Stimulated activated naive B cell treated with anti-CD40 and anti-IgM and Interleukin-4, amounts not matched to agents 10 μg/mL and 1 μg/mL and 100 μg/mL, for 72 hours (primary cell): Measurements from ENCODE around the gene NEK9.

Experiments
- ATAC-seq, 2 donors: fragments of 150-1000 bp; cut with Tn5 transposase; replicated peaks; 2 replicates each; pipeline ENCODE4 v1.10.0; 2021; ENCODE audit warnings: moderate library complexity in 1 of 2
- DNase-seq: peaks from one replicate; pipeline ENCODE4 v3.0.0; 2021
- H3K27ac Mint-ChIP-seq: one replicate; pipeline ENCODE4 v1.8.0; 2022; ENCODE audit warnings: mild to moderate bottlenecking, mixed read lengths
- H3K27me3 Mint-ChIP-seq, 2 donors: one replicate each; pipeline ENCODE4 v1.8.0; 2022; ENCODE audit warnings: mixed read lengths in 2 of 2
- H3K36me3 Mint-ChIP-seq, 2 donors: one replicate each; pipeline ENCODE4 v1.8.0; 2022; ENCODE audit warnings: mixed read lengths in 2 of 2, mild to moderate bottlenecking in 1 of 2
- H3K4me1 Mint-ChIP-seq, 2 donors: one replicate each; pipeline ENCODE4 v1.8.0; 2022; ENCODE audit warnings: mixed read lengths in 2 of 2, mild to moderate bottlenecking in 1 of 2
- H3K4me3 Mint-ChIP-seq, 2 donors: one replicate each; pipeline ENCODE4 v1.8.0; 2022; ENCODE audit warnings: mild to moderate bottlenecking in 2 of 2, mixed read lengths in 2 of 2, moderate library complexity in 1 of 2
- H3K9me3 Mint-ChIP-seq, 2 donors: one replicate each; pipeline ENCODE4 v1.8.0; 2022; ENCODE audit warnings: mixed read lengths in 2 of 2, mild to moderate bottlenecking in 1 of 2

Gene NEK9

GRCh38 chr14:75126679-75127473 lies at the start of gene NEK9:
Gene NEK9 (minus strand): TSS chr14:75127048. CDS start chr14:75126921, 127 bp downstream.
- H3K27ac Mint-ChIP-seq = peak within 1 kb of the TSS; percentile 99
- no peaks in the 10 kb centered on the region for H3K9me3 Mint-ChIP-seq
- peak; percentile 95 to 96 for ATAC-seq
- H3K36me3 Mint-ChIP-seq = peaks cover 11 to 20% of the 10 kb centered on the region in 2 donors
- no peaks in the 10 kb centered on the region for H3K27me3 Mint-ChIP-seq
- H3K4me3 Mint-ChIP-seq = peak within 1 kb of the TSS; percentile 94
- peak; percentile 90 for DNase-seq
- peaks cover 25 to 38% of the 10 kb centered on the region in 2 donors for H3K4me1 Mint-ChIP-seq

DNA sequence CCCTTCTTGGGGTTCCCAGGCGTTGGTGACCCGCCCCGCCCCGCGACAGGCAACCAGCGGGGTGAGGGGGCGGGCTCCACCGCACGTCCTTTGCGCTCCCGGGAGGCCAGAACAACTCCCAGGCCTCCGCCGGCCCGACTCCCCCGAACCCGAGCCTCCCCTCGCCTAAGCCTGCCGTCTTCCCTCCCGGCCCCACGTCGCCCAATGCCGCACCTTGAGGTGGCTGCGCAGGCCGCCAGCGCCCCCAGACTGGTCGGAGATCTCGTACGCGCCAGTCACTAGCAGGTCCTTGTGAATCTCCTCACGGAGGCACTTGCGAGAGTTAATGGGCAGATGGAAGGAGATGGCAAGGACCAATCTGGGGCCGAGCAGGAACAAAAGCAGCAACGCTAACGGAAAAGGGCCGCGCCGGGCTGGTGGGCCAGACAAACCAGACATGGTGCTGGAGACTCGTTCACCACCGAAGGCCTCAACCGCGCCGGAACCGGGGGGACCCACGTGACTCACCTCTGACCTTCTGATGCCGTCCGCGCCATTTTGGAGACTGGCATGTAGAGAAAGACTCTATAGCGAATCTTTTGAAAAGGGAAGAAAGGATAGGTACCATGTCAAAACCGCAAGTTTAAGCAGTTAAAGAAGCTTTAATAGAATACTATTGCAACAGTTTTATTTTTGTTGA lies 49.4 kb upstream of the NEK9 start, which contains the start of gene TMED10:
Gene TMED10, minus strand, starts transcription at position 471 of the 679 bp plus-strand sequence. Its CDS starts 33 bp downstream, at position 438.
- Mint-ChIP-seq H3K36me3 (peaks cover 4 to 10% of the 10 kb centered on the region in 2 donors), H3K4me3 (peak within 1 kb of the TSS; percentile 95 to 97), H3K27ac (peak within 1 kb of the TSS; percentile 99), H3K27me3 (no peaks in the 10 kb centered on the region), H3K9me3 (no peaks in the 10 kb centered on the region), H3K4me1 (peaks cover 18 to 36% of the 10 kb centered on the region in 2 donors)
- DNase-seq (peak; percentile 82), ATAC-seq (peak; percentile 86)

DNA sequence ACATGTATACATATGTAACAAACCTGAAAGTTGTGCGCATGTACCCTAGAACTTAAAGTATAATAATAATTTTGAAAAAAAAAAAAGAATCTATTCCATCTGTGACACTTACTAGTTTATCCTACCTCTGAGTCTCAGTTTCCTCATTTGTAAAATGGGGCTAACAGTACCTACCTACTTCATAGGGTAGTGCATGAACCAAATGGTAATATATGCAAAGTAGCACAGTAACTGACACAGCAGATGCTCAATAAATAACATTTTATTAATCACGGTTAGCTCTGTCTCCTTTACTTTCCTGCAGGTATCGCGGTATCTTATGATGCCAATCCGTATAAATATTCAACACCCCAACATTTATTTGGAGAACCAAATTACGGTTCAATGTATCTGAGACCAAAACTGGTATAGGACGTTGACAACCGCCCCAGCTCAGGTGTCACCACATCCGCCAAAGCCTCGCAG lies 48.9 kb upstream of the NEK9 start:
- Mint-ChIP-seq H3K36me3 (peaks cover 9 to 12% of the 10 kb centered on the region in 2 donors), H3K27ac (peak overlapping the region; percentile 99), H3K9me3 (no peaks in the 10 kb centered on the region), H3K4me1 (peaks cover 22 to 42% of the 10 kb centered on the region in 2 donors), H3K4me3 (peak overlapping the region; percentile 95 to 97), H3K27me3 (no peaks in the 10 kb centered on the region)
- ATAC-seq (peak; percentile 15 to 22), DNase-seq (no peak)

GRCh38 chr14:75174066-75174465 lies 47.2 kb upstream of the NEK9 start:
- H3K4me1 Mint-ChIP-seq = peaks cover 32 to 55% of the 10 kb centered on the region in 2 donors
- peak overlapping the region; percentile 55 to 66 for H3K4me3 Mint-ChIP-seq

GRCh38 chr14:75170772-75171171 lies 43.9 kb upstream of the NEK9 start:
- DNase-seq (no peak), ATAC-seq (no peak)
- Mint-ChIP-seq H3K4me3 (no peak overlapping the region), H3K9me3 (no peaks in the 10 kb centered on the region), H3K27me3 (no peaks in the 10 kb centered on the region), H3K4me1 (peaks cover 47 to 78% of the 10 kb centered on the region in 2 donors), H3K27ac (peak overlapping the region; percentile 1), H3K36me3 (peaks cover 18 to 21% of the 10 kb centered on the region in 2 donors)

More at GRCh38 chr14:75174066-75174465, 47.2 kb upstream of the NEK9 start:
- DNase-seq = no peak
- no peak for ATAC-seq
- Mint-ChIP-seq H3K9me3 (no peaks in the 10 kb centered on the region), H3K27me3 (no peaks in the 10 kb centered on the region), H3K36me3 (peaks cover 13 to 16% of the 10 kb centered on the region in 2 donors), H3K27ac (peak overlapping the region; percentile 87)

GRCh38 chr14:75168586-75169335 lies 41.9 kb upstream of the NEK9 start:
- Mint-ChIP-seq H3K4me3 (no peak overlapping the region), H3K4me1 (peaks cover 41 to 62% of the 10 kb centered on the region in 2 donors), H3K27ac (no peak overlapping the region), H3K9me3 (no peaks in the 10 kb centered on the region), H3K27me3 (no peaks in the 10 kb centered on the region), H3K36me3 (peaks cover 16 to 17% of the 10 kb centered on the region in 2 donors)
- ATAC-seq (no peak), DNase-seq (no peak)

DNA sequence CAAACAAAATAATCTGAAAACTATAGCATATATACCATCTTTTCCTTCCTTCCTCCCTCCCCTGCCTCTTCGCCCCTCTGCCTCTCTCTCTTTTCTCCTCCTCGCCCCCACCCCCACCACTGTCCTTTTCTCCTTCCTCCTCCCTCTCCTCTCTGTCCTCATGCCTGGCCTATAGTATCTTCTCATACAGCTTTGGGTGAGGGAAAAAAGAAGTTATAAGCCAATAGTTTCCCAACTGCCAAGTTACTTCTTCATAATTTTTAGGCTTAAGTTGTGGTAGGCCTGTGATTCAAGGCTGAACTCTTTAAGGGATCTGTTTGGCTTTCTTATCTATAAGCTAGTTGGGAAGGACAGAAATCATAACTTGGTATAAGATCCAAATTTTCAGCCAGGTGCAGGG lies 40.5 kb upstream of the NEK9 start:
- Mint-ChIP-seq H3K36me3 (peaks cover 14 to 22% of the 10 kb centered on the region in 2 donors), H3K27ac (no peak overlapping the region), H3K27me3 (no peaks in the 10 kb centered on the region), H3K4me3 (no peak overlapping the region), H3K9me3 (no peaks in the 10 kb centered on the region), H3K4me1 (peaks cover 40 to 58% of the 10 kb centered on the region in 2 donors)
- ATAC-seq (no peak), DNase-seq (no peak)

DNA sequence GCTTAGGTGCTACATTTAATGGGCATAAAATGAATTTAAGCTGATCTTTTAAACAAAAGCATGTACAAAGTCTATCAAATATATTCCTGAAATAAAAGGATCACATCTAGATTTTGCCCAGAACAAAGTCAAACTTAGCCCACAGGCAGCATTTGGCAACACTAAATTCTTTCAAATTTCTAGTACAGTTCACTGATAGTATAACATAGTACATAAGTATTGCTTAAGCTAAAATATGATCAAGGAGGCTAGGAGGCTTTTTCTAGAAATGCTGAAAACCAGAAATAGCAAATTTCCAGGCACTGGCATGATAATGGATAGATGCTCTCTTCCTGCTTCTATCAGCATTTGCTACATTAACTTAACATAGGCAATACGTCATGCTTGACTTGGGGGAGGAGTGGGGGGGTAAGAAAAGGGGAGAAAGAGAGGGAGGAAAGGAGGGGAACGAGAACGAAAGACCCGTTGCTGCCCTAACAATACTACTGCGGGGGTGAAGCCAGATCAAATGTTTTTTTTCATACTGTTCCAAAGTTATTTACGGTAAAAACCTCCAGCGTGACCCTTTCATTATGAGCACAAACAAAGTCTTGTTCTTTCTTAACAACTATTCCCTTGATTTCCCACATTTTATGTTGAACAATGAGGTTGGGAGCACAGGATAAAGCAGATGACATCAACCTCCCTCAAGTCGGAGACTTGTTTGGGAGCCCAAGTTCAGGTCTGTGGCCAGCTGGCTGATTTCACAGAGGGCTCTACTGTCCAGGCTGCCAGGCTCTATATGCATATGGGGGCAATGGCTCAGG lies 38.9 kb upstream of the NEK9 start:
- H3K36me3 Mint-ChIP-seq = peaks cover 20 to 27% of the 10 kb centered on the region in 2 donors
- no peak overlapping the region for H3K4me3 Mint-ChIP-seq
- H3K27me3 Mint-ChIP-seq = no peaks in the 10 kb centered on the region
- no peak for DNase-seq
- no peak for ATAC-seq
- H3K27ac Mint-ChIP-seq = no peak overlapping the region
- no peaks in the 10 kb centered on the region for H3K9me3 Mint-ChIP-seq
- H3K4me1 Mint-ChIP-seq = peaks cover 46 to 65% of the 10 kb centered on the region in 2 donors

- H3K36me3 Mint-ChIP-seq = peaks cover 22 to 28% of the 10 kb centered on the region in 2 donors
- no peak overlapping the region for H3K4me3 Mint-ChIP-seq
- H3K4me1 Mint-ChIP-seq = peaks cover 44 to 65% of the 10 kb centered on the region in 2 donors
- no peaks in the 10 kb centered on the region for H3K9me3 Mint-ChIP-seq
- no peak for ATAC-seq
- DNase-seq = no peak
- H3K27me3 Mint-ChIP-seq = no peaks in the 10 kb centered on the region
- no peak overlapping the region for H3K27ac Mint-ChIP-seq
Observed at GRCh38 chr14:75164809-75165208, 38.0 kb upstream of the NEK9 start.

DNA sequence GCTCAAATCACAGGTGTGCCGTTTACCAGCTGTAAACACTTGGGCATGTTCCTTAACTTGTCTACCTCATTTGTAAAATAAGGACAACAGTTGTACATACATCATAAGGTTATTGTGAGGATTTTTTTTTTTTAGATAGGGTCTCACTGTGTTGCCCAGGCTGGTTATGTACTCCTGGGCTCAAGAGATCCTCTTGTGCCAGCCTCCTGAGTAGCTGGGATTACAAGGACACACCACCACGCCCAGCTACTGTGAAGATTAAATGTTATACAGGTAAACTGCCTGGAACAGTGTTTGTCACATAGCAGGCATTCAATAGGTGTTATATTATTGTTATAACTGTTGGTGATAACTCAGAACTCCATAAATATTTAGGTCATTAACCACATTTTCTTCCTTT lies 36.8 kb upstream of the NEK9 start:
- Mint-ChIP-seq H3K27me3 (no peaks in the 10 kb centered on the region), H3K27ac (no peak overlapping the region), H3K36me3 (peaks cover 17 to 22% of the 10 kb centered on the region in 2 donors), H3K4me3 (no peak overlapping the region), H3K4me1 (peaks cover 45 to 66% of the 10 kb centered on the region in 2 donors), H3K9me3 (no peaks in the 10 kb centered on the region)
- ATAC-seq (no peak), DNase-seq (no peak)

- no peak for ATAC-seq
- peaks cover 40 to 56% of the 10 kb centered on the region in 2 donors for H3K4me1 Mint-ChIP-seq
- no peak overlapping the region for H3K4me3 Mint-ChIP-seq
- peak overlapping the region; percentile 37 for H3K27ac Mint-ChIP-seq
- no peaks in the 10 kb centered on the region for H3K27me3 Mint-ChIP-seq
- no peaks in the 10 kb centered on the region for H3K9me3 Mint-ChIP-seq
- H3K36me3 Mint-ChIP-seq = peaks cover 17 to 20% of the 10 kb centered on the region in 2 donors
- DNase-seq = no peak
Observed at GRCh38 chr14:75162631-75163030, 35.8 kb upstream of the NEK9 start.

- ATAC-seq (peak; percentile 84 to 88), DNase-seq (no peak)
- peak overlapping the region; percentile 90 for H3K27ac Mint-ChIP-seq
- no peaks in the 10 kb centered on the region for H3K27me3 Mint-ChIP-seq
- peaks cover 19 to 37% of the 10 kb centered on the region in 2 donors for H3K36me3 Mint-ChIP-seq
- peaks cover 34 to 63% of the 10 kb centered on the region in 2 donors for H3K4me1 Mint-ChIP-seq
- no peaks in the 10 kb centered on the region for H3K9me3 Mint-ChIP-seq
- H3K4me3 Mint-ChIP-seq = peak overlapping the region; percentile 7 to 74
Observed at GRCh38 chr14:75158843-75159614, 32.2 kb upstream of the NEK9 start.

DNA sequence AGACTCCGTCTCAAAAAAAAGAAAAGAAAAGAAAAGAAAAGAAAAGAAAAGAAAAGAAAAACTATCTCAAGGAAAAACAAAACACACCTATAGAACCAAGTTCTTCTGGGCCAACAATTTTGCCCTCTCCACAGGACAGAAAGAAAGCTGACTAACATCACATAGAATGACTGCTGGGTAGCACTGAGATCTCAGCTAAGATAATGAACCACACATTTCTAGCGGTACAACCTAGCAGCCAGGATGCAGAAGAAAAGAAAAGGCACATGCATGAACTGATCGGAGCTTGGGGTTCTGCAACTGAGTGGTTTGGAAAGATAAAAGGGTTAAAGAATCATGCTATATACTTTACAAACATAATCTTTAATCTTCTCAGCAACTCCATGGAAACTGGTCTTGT lies 30.1 kb upstream of the NEK9 start:
- Mint-ChIP-seq H3K27ac (peak overlapping the region; percentile 51), H3K27me3 (no peaks in the 10 kb centered on the region)

More for the DNA sequence above, 30.1 kb upstream of the NEK9 start:
- peaks cover 29 to 58% of the 10 kb centered on the region in 2 donors for H3K4me1 Mint-ChIP-seq
- H3K9me3 Mint-ChIP-seq = no peaks in the 10 kb centered on the region
- ATAC-seq = no peak
- no peak overlapping the region for H3K4me3 Mint-ChIP-seq
- no peak for DNase-seq
- H3K36me3 Mint-ChIP-seq = peaks cover 17 to 37% of the 10 kb centered on the region in 2 donors
